ENCODE measurements around the gene ARHGAP15.

ARHGAP15 gene

GRCh38 chr2:143475041-143475776 is 346.0 kb downstream of the ARHGAP15 start:
- H3K27me3 ChIP-seq (ENCODE audit: insufficient read depth, poor library complexity, severe bottlenecking) = no peaks in the 10 kb centered on the region
- H3K4me3 ChIP-seq (replicated peaks; ENCODE audit: insufficient read depth, low read length) = no peak overlapping the region
- DNase-seq (ENCODE audit: low read depth in 1 of 2, low spot score in 1 of 2) = no peak
- TF ChIP-seq GABPA (IDR thresholded peaks at IDR 0.05; ENCODE audit: low read depth) (no peak), CTCF (IDR thresholded peaks at IDR 0.05; ENCODE audit: insufficient read depth, low read length) (no peak), POLR2AphosphoS5 (IDR thresholded peaks at IDR 0.05; ENCODE audit: low read depth) (no peak), SPI1 (IDR thresholded peaks at IDR 0.05; ENCODE audit: borderline replicate concordance, low read depth) (no peak), REST (IDR thresholded peaks at IDR 0.05; ENCODE audit: insufficient replicate concordance, low read depth) (no peak)
- no peak overlapping the region for H3K27ac ChIP-seq (replicated peaks)

GRCh38 chr2:143476336-143477087 is 347.3 kb downstream of the ARHGAP15 start:
- Histone ChIP-seq H3K27me3 (ENCODE audit: insufficient read depth, poor library complexity, severe bottlenecking) (no peaks in the 10 kb centered on the region), H3K27ac (replicated peaks) (no peak overlapping the region), H3K4me3 (replicated peaks; ENCODE audit: insufficient read depth, low read length) (no peak overlapping the region)
- TF ChIP-seq GABPA (IDR thresholded peaks at IDR 0.05; ENCODE audit: low read depth) (no peak), REST (IDR thresholded peaks at IDR 0.05; ENCODE audit: insufficient replicate concordance, low read depth) (no peak), SPI1 (IDR thresholded peaks at IDR 0.05; ENCODE audit: borderline replicate concordance, low read depth) (no peak), POLR2AphosphoS5 (IDR thresholded peaks at IDR 0.05; ENCODE audit: low read depth) (no peak), CTCF (IDR thresholded peaks at IDR 0.05; ENCODE audit: insufficient read depth, low read length) (no peak)
- DNase-seq (ENCODE audit: low read depth in 1 of 2, low spot score in 1 of 2) = no peak

- DNase-seq (ENCODE audit: low read depth in 1 of 2, low spot score in 1 of 2) = peak in 1 of 2 experiments; percentile 11
- Histone ChIP-seq H3K27me3 (ENCODE audit: insufficient read depth, poor library complexity, severe bottlenecking) (no peaks in the 10 kb centered on the region), H3K27ac (replicated peaks) (no peak overlapping the region), H3K4me3 (replicated peaks; ENCODE audit: insufficient read depth, low read length) (no peak overlapping the region)
- no peak for TF ChIP-seq SPI1 (IDR thresholded peaks at IDR 0.05; ENCODE audit: borderline replicate concordance, low read depth)
- no peak for TF ChIP-seq CTCF (IDR thresholded peaks at IDR 0.05; ENCODE audit: insufficient read depth, low read length)
- no peak for TF ChIP-seq REST (IDR thresholded peaks at IDR 0.05; ENCODE audit: insufficient replicate concordance, low read depth)
- no peak for TF ChIP-seq GABPA (IDR thresholded peaks at IDR 0.05; ENCODE audit: low read depth)
- TF ChIP-seq POLR2AphosphoS5 (IDR thresholded peaks at IDR 0.05; ENCODE audit: low read depth) = no peak
These were observed 348.7 kb downstream of the ARHGAP15 start for GRCh38 chr2:143477714-143478443.

Data from HL-60 (cell line).